ENCODE results near the gene TIGD7.
A peak's percentile ranks its signal among the peaks of the same experiment; 100 is the strongest.
"Not testable (repeated sequence)": the region's sequence is repeated elsewhere in the genome, so short reads cannot be mapped to it uniquely, and the experiment has no call there.

The TIGD7 gene

DNA sequence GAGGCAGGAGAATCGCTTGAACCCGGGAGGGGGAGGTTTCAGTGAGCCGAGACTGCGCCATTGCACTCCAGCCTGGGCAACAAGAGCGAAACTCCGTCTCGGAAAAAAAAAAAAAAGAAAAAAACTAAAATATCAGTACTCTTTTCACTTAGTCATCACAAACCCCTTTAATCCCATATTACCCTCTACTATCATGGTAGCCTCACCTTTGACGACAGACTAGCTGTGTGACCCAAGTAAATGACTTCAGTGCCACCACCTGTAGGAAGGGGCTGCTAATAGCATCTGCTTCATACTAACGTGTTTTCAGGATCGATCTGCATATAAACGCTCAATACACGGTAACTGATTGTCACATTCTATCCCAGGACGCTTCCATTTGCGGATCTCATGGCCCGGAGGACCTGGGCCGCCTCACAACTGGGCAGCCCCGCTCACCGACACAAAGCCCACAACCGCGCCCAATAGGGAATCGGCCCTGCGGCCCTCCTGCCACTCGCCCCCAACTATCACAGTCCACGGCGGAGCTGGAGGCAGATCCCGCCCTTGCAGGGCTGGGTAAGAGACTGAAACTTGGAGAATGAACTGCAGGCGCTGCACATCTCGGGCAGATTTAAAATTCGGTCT, 23.0 kb downstream of the TIGD7 start:
- no peak for DNase-seq

DNA sequence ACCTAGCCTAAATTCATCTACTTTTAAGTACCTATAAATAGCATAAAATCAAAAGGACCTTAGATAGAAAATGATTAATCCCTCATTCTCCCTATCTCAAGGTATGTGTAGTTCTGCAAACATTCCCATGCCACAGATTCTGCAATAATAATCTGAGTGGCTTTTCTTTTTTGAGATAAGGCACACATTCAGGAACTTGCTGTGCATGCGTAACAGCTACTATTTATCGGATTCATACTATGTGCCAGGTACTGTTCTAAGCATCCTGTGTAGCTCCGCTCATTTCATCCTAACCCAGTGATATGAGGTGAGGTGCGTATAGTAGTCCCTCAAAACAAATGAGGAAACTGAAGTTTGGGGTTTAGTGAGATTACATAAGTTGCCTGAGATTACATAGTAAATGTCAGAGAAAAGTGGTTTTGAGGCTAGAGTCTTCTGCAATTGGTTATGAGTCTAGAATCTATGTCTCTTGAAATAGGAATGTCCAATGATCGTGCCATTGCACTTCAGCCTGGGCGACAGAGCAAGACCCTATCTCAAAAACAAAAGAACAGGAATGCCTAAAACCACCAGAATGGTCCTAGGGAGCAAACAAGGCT, 23.9 kb downstream of the TIGD7 start:
- DNase-seq = no peak

DNA sequence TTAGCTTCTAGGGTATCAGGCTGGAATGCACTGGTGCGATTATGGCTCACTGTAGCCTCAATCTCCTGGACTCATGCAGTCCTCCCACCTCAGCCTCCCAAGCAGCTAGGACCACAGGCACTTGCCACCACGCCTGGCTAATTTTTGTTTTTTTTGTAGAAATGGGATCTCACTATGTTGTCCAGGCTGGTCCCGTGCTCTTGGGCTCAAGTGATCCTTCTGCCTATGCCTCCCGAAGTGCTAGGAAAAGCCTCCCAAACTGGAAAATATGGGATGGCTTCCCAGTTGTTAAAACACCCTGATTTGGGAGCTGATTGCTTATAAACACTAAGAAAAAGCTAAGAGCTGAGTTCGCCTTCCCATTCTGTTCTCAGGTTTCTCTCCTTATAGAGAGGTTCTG, 28.6 kb downstream of the TIGD7 start:
- no peak for DNase-seq

DNA sequence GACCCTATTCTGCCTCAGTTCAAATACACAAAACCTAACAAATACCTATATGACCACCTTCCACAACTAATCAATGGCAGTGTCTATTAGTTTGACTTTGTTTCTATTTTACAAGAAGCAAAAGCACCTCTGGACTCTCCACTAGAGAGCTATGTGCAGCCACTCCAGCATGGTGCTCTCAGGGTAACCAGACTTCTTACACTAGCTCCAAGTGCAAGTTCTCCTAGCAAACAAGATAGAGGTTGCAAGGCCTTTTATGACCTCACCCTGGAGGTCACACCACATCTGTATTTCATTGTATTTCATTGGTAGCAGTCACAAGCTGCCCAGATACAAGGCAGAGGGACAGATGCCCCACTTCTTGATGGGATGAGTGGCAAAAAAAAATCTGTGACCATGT, 30.3 kb downstream of the TIGD7 start:
- DNase-seq = no peak

DNA sequence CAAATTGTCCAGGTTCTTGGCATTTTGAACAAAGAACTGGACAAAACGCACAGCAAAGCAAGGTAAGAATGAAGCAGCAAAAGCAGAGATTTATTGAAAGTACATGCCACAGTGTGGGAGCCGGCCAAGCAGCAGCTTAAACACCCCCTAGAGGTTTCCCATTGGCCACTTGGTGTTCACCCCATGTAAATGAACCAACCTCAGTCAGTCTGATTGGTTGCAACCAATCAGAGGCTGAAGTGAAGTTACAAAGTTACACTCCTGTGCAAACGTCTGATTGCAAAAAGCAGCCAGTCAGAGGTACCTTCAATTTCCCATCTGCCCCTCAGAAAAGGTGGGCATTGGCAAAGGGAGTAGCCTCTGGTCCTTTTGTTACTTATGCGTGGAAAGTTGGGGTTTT, 30.7 kb downstream of the TIGD7 start:
- DNase-seq = no peak

DNA sequence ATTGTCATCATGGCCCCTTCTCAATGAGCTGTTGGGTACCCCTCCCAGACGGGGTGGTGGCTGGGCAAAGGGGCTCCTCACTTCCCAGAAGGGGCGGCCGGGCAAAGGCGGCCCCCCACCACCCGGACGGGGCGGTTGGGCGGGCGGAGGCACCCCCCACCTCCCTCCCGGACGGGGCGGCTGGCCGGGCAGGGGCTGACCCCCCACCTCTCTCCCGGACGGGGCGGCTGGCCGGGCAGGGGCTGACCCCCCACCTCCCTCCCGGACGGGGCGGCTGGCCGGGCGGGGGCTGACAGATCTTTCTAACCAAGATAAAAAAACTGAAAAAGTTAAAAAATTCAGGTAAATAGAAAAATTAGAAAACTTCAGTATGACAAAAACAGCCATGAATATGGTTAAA, 33.9 kb downstream of the TIGD7 start:
- not testable (repeated sequence) for DNase-seq

DNA sequence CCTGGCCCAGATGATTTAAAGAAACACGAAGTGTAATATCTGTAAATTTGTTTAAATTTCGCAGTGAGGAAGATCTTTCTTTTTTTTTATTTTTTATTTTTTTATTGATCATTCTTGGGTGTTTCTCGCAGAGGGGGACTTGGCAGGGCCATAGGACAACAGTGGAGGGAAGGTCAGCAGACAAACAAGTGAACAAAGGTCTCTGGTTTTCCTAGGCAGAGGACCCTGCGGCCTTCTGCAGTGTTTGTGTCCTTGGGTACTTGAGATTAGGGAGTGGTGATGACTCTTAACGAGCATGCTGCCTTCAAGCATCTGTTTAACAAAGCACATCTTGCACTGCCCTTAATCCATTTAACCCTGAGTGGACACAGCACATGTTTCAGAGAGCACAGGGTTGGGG, 34.5 kb downstream of the TIGD7 start:
- DNase-seq = not testable (repeated sequence)

DNA sequence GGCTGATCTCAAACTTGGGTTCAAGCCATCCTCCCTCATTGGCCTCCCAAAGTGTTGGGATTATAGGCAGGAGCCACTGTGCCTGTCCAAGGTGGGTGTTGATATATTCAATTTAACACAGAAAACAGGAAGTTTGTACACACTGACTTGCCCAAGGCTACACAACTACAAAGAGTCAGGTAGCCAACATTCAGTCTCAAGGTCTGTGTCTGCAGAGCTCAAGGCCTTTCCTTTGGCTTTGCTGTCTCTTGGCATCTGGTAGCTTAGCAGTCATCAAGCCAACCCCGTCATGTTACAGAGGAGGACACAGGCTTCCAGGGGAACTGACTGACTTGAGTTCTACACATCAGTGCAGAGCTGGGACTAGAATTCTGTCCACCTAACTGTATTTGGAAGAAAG, 36.9 kb downstream of the TIGD7 start:
- no peak for DNase-seq

DNA sequence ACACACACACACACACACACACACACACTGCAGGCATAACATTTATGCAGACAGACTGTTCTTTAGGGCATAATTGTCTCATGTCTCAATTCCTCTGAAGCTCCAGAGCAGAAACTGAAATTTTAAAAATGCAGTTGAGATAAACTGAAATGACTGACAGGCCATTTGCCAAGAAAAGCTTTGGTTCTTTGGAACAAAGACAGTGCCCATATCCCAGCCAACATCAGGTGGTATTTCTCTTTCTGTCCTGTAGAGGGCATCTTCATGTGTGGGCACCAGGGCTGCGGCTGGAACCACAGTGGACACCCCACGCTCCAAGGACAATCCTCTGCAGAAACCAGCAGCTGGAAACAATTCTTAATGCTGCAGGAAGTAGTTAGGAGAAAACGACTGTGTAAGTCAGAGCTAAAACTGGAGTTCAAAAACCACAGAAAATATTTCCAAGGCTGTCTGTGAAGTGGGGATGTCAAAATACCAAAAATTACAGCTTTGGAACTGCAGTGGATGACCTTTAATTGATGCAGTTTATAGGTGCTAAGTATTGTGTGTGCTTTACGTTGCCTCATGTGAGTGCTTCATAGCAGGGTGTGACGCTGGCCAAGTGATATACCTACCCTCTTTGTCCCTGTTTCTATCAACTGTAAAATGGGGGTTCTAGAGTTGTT, 38.2 kb downstream of the TIGD7 start:
- peak in 1 of 2 donors; percentile 46 for DNase-seq

DNA sequence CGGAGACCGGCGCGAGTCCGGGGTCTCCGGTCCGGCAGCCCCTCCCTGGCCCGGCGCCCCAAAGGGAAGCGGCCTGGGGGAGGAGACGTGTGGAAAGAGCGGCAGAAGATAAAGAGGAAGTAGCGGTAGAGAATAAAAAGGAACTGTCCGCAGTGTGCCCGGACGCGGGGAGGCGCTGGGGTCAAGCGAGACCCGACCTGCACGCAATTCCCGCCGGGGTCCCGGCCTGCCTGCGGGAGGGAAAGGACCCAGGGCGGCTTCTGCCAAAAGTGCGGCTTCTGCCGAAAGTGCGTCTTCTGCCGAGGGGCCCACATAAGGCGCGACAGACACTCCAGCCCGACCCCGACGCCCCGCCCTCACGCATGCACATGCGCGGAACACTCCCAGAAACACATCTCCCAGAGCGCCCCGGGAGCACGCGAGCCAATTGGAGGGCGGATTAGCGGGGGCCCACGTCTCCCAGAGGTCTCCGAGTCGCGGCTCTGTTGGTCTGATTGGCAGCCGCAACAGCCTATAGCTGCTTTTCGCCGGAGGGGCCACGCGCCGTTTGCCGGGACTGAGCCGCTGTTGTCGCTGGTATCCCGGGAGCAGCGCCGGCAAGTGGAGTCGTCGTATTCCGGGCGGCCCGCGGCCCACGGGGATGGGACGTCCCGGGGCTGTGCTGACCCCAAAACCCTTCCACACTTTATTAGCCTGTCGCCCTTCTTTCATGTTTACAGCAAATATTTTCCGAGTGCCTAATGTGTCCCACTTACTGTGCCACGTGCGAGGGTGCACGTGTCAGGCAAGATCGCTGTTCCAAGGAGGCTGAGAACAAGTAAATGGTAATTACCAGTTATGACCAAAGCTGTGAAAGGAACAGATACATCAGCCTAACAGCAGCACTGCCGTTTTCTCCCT, 40.8 kb downstream of the TIGD7 start:
- DNase-seq = peak; percentile 98

DNA sequence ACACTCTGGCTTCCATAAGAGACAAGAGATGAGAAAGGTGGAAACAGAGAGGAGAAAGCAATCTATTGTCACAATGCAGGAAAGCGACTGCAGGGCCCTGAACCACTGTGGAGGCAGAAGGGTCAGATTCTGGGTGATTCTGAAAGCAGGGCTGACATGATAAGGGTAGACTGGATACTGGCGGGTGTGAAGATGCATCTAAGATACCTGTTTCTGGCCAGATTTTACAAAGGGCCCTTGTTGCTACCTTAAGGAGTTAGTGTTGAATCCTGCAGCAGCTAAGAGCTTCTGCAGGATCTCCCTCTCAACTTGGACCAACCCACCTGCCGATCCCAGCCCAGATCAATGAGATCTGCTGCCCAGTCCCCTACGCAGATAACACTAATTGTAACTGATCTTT, 42.7 kb downstream of the TIGD7 start:
- DNase-seq = no peak

DNA sequence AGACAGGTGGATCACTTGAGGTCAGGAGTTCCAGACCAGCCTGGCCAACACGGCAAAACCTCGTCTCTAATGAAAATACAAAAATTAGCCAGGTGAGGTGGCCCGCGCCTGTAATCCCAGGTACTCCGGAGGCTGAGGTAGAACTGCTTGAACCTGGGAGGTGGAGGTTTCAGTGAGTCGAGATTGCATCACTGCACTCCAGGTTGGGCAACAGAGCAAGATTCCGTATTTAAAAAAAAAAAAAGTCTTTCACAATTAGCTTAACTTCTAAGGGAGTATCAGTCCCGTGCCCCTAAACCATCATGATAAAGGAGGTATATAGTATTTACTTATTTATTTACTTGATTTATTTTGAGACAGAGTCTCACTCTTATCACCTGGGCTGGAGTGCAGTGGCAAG, 45.4 kb downstream of the TIGD7 start:
- DNase-seq = no peak

DNA sequence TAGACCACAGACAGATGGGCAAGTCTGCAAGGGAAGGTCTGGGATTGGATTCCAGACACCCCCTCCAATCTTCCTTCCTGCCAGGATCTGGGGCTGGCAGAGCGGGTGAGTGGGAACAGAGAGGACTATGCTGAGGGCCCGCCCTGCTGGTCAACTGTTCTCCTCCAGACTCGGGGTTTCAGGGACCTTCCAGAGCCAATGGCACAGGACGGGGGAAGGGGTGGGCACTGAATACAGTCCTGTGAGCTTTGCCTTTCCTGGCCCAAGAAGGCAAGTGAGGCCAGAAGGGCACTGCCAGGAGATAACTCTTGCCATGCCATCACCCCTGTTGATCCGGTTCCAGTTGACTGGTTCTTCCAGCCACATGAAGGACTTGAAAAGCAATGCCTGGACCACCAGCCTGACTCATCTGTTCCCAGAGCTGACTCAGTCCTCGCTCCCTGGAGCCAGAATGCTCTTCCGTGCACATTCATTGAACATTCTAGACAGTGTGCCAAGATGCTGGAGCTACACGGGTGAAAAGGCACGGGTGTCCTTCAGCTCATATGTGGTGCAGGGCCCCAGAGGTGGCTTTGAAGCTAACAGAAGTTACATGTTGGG, 48.3 kb downstream of the TIGD7 start:
- no peak for DNase-seq

DNA sequence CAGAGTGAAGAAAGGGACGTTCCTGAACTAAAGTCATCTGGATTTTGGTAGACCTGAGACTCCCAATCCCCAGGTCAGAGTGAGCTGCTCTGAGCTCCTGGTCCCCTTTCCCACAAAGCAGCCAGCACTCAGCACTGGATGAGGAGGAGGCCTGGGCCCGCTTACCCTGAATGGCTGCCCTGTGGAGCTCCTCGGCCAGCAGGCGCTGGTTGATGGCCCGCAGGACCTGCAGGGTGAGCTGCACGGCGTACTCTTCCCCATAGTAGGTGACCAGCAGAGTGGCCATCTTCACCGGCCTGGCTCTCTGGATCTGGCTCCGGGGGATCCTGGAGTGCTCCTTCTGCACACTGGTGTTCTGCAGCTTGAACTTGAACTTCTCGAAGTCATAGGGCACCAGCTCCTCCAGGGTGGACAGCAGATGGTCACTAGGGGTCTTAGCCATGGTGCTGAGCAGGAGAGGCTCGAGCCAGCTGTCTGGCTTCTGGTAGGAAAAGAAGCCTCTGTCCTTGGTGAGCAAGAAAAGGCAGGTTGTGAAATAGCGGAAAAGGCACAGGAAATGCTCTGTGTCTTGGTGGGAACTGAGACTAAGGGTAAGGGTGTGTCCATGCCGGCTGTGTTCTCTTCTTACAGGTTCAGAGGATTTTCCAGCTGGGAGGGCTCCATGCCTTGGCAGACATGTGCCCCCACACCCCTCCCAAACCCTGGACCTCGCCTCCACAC, 48.9 kb downstream of the TIGD7 start, which contains the start of gene MEFV:
Gene MEFV (minus strand): TSS at position 488 of the 720 bp plus-strand sequence. CDS start 46 bp downstream, at position 442.
- DNase-seq = peak in 1 of 2 donors; percentile 56

DNA sequence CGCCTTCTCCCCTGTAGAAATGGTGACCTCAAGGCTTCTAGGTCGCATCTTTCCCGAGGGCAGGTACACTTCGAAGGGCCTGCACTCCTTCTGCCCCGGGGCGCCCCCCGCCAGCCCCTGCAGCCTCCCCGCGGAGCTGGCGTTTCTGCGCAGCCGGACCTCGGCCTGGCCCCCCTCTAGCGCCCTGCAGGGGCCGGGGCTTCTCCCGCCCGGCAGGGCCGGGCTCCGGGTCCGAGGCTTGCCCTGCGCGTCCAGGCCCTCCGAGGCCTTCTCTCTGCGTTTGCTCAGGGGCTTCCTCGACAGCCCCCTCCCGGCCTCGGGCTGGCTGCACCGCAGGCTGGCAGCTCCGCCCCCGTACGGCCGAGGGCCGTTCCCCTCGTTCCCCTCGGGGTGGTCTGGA, 50.9 kb downstream of the TIGD7 start:
- DNase-seq = no peak

DNA sequence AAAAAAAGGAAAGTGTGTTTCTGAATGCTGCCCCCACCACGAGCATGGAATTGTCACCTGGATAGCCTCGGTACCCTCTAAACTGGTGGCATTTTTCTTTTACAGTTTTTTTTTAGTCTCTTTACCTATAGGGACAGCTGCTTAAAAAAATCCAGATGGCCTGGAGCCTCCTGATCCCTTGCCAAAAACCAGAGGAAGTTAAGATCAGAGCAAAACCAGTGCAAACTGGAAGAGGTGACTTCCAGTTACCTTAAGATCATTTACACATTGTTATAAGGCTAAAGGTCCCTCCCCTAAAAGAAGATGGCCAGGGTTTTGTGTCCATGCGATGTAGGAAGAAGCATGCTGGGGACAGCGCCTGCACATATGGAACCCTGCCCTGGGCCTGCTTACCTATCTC, 52.3 kb downstream of the TIGD7 start:
- no peak for DNase-seq

DNA sequence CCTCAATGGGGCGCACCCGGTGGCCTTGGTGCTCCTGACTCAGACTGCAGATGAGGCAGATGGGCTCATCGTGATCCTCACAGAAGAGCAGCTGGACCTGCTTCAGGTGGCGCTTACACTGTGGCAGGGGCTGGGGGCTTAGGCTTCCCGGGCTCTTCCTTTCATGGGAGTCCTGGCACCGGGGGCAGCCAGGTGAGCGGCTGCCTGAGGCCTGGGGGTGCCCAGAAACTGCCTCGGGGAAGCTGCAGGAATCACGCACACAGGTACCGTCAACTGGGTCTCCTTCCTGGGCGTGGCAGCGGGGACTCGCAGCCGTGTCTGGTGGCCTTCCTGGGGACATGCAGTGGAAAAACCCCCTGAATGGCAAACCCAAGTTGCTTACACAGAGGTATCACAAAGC, 55.8 kb downstream of the TIGD7 start:
- no peak for DNase-seq

DNA sequence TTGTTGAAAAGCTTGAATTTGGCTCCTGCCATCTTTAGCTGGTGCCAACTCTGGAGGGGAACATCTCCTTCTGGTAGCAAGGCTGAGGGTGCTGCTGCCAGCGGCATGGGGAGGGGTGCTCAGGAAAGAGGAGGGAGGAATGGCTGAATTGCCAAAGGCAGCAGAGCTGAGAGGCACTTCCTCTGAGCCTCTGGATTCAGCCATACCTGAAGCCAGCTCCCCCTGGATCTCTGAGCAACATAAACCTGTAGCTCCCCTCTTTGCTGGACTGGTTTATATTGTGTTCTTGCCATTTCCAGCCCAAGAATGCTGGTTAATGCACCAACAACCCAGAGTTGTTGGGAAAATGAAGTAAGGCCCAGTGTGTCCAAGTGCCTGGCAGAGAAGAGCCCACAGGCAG, 56.2 kb downstream of the TIGD7 start:
- DNase-seq = no peak

Data from CD4-positive, alpha-beta T cell treated with Interferon alpha-2 for 1 hour (primary cell).